Measurements from ENCODE around the gene SEZ6L.

The SEZ6L gene

DNA sequence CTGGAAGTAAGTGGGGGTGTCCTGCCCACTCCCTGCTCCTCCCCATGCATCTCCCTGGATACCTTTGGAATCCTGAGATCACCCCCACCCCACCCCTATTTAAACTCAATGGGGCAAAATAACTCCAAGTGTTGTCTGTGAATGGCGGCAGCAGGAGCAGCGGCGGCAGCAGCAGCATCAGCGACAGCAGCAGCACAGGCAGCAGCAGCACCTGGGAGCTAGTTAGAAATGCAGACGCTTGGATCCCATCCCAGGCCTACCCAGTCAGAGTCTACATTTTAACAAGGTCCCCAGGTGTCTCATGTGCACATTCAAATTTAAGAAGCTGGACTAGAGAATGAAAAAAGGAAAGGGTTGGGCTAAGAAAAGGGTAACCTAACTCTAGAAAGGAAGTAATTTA is 82.6 kb downstream of the SEZ6L start:
- no peak for DNase-seq

DNA sequence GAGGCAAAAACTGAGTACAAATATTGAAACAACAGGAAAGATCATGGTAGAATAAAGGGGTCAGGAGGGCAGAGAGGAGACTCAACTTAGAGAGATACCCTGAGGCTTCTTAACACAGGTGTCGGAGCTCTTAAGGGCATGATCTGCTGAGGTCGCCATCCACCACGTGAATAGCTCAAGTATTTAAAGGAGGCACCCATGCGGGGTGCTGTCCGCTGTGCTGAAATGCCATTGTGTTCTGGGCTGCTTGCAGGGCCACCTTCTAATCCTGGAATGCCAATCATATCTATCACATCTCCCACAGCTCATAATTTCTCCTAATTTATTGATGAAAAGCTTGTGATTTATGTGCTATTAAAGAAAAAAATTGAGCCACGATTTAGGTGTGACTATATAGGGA is 90.2 kb downstream of the SEZ6L start:
- peak; percentile 6 for DNase-seq

GRCh38 chr22:26264162-26264561 is 94.9 kb downstream of the SEZ6L start:
- DNase-seq: no peak

DNA sequence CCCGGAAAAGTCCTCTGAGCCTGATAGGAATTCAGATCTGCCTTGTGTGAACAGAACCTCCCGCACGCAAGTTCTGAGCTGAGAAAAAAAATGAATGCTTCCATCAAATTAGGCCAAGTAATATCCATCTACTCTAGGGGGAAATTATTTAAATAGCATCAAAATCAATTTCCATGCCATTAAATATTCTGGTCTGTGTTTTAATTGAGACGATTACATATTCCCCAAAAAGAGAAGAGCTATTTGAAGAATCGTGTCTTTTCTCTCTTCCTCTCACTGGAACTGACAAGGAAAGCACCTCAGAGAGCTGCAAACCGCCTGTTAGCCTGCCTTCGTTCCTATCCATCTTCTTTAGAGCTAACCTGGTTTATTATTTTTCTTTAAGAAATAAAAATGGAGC is 96.0 kb downstream of the SEZ6L start:
- no peak for DNase-seq

DNA sequence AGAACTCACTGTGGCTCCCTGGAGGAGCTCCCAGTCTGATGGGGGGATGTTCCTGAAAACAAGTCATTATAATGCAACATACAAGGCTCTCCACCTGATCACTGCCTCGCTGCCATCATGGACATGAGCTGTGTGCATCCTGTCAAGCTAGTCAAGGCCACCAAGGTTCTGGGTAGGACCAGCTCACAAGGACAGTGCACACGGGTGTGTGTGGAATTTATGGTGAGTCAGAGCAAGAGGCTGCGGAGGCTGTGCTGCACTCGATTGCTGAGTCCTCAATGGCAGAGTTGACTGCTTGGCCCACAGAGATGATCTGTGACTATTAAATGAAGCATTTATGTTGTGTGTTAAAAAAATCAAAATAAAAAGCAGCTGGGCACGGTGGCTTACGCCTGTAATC is 96.6 kb downstream of the SEZ6L start:
- no peak for DNase-seq

GRCh38 chr22:26267856-26268255 is 98.6 kb downstream of the SEZ6L start:
- DNase-seq: no peak

DNA sequence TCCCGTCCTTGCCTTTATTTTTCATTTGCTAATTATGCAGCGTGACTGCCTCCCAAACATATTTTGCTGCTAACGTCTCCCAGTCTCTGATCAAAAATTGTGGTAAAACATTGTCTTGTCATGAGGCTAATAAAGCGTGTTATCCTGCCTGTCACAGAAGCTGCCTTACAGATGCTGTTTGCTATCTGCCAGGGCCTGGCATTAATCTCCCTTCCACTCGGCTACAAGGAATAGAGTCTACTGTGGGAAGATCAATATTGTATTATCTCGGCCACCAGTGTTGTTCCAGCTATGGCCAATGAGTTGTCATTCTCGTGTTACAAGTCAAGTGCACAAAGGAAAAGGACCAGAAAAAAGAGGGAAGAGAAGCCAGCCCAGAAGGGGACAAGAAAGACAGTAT is 100.3 kb downstream of the SEZ6L start:
- DNase-seq: no peak

DNA sequence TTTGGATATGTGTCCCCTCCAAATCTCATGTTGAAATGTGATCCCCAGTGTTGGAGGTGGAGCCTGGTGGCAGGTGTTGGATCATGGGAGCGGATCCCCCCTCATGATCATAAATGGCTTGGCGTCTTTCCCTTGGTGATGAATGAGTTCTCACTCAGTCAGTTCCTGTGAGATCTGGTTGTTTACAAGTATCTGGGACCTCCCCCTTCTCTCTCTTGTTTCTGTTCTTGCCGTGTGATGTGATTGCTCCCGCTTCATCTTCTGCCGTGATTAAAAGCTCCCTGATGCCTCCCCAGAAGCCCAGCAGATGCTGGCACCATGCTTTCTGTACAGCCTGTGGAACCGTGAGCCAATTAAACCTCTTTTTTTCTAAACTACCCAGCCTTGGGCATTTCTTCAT is 102.2 kb downstream of the SEZ6L start:
- DNase-seq: no peak

GRCh38 chr22:26273011-26273675 is 103.9 kb downstream of the SEZ6L start:
- no peak for DNase-seq

GRCh38 chr22:26276529-26277160 is 107.4 kb downstream of the SEZ6L start:
- no peak for DNase-seq

GRCh38 chr22:26281941-26282340 is 112.7 kb downstream of the SEZ6L start:
- no peak for DNase-seq

DNA sequence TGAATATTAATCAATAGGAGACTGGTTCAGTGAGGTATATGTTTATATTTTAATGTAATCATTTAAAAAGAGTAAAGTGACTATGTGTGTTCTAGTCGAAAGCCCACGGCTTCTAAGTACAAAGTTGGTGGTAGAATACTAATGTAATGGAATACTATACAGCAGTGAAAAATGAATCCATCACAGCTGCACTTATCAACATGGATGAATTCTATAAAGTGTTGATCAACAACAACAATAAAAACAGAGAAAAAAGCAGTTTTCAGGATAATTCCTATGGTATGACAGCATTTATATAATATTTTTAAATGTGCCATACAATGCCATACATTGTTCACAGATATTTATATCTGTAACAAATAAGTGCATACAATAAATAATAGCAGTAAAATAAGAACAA is 114.1 kb downstream of the SEZ6L start:
- DNase-seq: no peak

DNA sequence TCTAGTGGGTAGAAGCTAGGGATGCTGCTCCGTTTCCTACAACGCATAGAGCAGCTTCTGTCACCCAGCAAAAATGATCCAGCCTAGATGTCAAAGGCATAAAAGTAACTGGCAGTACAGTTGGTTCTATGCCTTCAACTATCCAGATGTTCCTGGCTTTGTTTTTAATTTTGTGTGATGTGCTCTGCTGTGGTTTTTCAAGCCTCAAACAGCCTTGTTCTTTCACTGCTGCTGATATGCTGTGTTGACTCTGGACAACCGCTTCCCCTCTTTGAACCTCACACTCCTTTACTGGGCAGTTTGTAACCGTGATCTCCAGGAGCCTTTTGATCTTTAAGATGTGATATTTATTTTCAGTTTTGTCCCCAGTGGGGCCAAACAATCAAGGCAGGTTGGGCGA is 116.4 kb downstream of the SEZ6L start:
- DNase-seq: no peak

DNA sequence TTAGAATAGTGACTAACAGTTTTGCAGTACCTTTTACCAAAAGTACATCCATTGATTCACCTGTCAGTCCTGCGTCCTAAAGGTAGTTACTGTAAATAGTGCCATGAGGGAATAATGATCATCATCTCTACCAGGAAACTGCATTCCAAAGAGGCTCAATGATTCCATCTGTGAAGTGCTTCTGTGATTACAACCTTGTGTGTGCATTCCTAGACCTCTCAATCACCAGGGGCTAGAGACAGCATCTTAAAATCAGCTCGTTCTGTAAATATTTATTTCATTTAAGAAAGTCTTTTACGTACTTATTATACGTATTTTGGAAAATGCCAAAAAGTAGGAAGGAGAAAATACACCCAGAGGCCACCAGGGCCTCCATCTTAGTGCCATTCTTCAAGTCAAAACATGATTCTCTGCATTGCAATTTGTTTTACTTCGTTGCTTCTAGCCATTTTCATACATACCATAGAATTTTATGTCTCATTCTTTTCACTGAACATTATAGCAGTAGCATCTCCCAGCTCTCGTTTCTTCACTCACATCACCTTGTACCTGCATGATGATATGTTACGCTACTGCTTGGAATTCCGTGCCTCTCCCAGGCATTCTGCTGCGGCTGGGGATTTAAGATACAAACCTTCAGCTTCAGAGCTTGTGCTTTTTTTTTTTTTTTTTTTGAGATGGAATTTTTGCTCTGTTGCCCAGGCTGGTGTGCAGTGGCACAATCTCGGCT is 117.0 kb downstream of the SEZ6L start:
- no peak for DNase-seq

GRCh38 chr22:26287382-26288225 is 118.3 kb downstream of the SEZ6L start:
- no peak for DNase-seq

DNA sequence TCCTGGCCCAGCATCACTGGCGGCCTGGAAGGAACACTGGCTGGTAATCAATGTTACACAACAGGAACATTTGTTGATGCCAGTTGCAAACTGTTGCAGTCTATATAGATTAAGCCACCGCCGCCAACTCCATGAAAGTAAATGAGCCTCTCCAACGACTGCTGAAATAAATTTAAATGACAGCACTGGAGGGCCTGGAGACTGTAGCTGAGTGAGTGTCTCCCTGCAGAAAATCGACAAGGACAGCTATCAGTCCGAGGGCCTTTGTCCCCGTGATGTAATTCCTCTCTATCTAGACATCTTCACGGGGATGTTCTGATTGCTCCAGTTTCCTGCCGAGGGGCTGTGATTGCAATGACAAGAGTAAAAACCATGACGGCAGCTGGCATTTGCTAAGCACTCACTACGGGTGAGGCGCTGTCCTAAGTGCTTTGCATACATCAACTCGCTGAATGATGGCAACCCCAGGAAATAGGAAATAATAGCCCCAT is 120.4 kb downstream of the SEZ6L start:
- no peak for DNase-seq

DNA sequence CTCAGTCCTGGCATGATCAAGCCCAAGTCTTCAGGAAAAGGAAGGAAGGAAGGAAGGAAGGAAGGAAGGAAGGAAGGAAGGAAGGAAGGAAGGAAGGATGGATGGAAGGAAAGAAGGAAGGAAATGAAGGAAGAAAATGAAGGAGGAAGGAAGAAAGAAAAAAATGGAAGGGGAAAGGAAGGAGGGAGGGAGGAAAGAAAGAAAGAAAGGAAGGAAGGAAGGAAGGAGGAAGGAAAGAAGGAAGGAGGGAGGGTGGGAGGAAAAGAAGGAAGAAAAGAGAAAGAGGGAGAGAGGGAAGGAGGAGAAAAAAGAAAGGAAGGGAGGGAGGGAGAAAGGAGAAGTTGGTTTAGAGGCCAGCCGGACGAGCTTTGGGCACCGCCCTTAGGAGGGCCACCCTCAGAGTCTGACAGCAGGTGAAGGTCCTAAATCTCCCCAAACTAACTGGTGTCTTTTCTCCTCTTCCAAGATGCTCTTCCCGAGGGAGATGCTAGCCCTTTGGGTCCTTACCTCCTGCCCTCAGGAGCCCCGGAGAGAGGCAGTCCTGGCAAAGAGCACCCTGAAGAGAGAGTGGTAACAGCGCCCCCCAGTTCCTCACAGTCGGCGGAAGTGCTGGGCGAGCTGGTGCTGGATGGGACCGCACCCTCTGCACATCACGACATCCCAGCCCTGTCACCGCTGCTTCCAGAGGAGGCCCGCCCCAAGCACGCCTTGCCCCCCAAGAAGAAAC is 122.8 kb downstream of the SEZ6L start:
- DNase-seq: no peak

DNA sequence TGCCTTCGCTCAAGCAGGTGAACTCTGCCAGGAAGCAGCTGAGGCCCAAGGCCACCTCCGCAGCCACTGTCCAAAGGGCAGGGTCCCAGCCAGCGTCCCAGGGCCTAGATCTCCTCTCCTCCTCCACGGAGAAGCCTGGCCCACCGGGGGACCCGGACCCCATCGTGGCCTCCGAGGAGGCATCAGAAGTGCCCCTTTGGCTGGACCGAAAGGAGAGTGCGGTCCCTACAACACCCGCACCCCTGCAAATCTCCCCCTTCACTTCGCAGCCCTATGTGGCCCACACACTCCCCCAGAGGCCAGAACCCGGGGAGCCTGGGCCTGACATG is 123.4 kb downstream of the SEZ6L start:
- no peak for DNase-seq

GRCh38 chr22:26295563-26296126 is 126.4 kb downstream of the SEZ6L start:
- DNase-seq: no peak

DNA sequence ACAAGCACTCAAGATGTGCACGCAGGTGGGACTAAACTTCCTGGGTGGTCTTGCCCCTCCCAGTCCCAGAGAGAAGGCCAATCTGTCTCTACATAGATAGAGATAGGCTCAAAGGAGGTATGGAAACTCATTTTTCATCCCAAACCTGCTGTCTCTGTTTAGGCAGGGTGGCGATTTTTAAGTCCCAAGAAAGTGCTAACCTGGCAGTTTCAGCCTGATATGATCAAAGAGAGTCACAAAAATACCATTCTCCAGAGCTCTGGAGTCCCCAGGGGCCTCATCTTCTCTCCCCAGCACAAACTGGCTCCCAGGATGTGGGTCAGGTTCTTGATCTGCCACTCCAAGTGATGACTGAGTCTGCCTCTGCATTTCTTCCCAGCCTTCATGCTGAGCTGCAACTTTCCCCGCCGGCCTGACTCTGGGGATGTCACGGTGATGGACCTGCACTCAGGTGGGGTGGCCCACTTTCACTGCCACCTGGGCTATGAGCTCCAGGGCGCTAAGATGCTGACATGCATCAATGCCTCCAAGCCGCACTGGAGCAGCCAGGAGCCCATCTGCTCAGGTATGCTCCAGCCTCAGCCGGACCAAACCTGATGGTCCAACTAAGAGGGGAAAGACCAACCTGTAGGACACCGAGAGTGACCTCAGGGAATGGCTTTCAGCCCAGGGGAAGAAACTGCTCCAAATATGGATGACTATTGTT is 129.5 kb downstream of the SEZ6L start:
- DNase-seq: no peak

DNA sequence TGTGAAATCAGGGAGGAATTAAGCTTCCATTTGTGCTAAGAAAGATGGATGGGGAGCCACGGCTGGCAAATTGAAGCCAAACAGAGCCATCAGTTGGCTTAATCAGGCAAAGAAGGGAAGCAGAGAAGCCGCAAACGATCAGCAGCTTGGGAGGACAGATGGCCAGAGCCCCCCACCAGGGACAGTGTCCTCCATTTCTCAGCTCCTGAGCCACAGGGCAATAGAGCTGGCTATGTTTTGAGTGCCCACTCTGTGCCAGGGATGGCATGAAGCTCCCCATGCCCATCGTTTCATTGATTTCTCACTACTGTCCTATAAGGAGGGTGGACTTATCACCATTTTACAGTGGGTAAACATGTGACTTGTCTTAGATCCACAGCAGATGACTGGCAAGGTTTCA is 133.5 kb downstream of the SEZ6L start:
- DNase-seq: no peak

DNA sequence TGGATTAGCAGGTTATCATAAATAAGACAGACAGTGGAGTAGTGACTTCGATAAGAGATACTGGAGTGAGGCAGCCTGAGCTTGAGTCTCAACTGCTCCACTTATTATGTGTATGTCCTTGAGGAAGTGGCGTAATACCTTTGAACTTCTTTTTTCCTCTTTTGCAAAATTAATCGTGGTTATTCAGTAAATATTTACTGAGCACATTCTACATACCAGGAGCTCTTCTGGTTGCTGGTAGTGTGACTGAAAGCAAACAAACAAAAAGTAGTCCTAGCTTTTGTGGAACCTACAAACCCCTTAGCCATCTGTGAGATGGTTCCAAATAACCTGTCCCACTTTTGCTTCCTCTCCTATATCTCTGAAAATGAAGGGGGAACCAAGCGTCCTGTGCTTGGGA is 134.2 kb downstream of the SEZ6L start:
- DNase-seq: no peak

Data from kidney glomerular epithelial cell (primary cell).